A673 (cell line): Measurements from ENCODE around the gene ZIK1.

ENCODE experiments used
- CTCF ChIP-seq: fragments of 300-800, 200-600 bp; sonication (generic); conservative IDR thresholded peaks from 2 replicates; pipeline ENCODE4 v1.5.1; 2017; ENCODE audit warnings: low read depth, mild to moderate bottlenecking, antibody characterized with exemption, low read length, moderate library complexity, mixed read lengths
- EZH2 ChIP-seq: fragments of 200-600 bp; sonication (generic); IDR thresholded peaks from 2 replicates; pipeline ENCODE4 v1.6.1; 2017; ENCODE audit warnings: borderline replicate concordance, low read depth, mild to moderate bottlenecking, mixed read lengths, antibody characterized with exemption, low read length; ENCODE audit not compliant: poor library complexity, severe bottlenecking

GRCh38 chr19:57620673-57621348, 36.9 kb downstream of the ZIK1 start:
- no peak for TF ChIP-seq EZH2
- TF ChIP-seq CTCF = no peak
